Heart right ventricle (tissue), 16 donors: ENCODE data around the gene MAST1. TPM values are rescaled to one million over a fixed set of nuclear protein-coding genes. Genes with fewer than 3 reads are reported as not detected.
A peak's percentile ranks its signal among the peaks of the same experiment; 100 is the strongest.

Experiments
- ATAC-seq, 8 donors: fragments of 200-7000 bp; cut with Tn5 transposase; one replicate each; pipeline ENCODE4 v1.9.1; 2020; ENCODE audit warnings: mild to moderate bottlenecking in 8 of 8, moderate library complexity in 8 of 8, moderate number of reproducible peaks in 1 of 8
- DNase-seq, 2 donors: peaks; one replicate each; pipeline ENCODE4 v3.0.0-alpha.2; 2020
- H3K27ac ChIP-seq, 10 donors: fragments of 200-600 bp; sonication (generic) in 2 of 10; one replicate each; pipeline versions ENCODE4 v1.5.0 to v1.8.0; 2020 to 2022; ENCODE audit warnings: mild to moderate bottlenecking in 3 of 10
- H3K27me3 ChIP-seq, 7 donors: fragments of 200-600 bp; one replicate each; pipeline ENCODE4 v1.8.0; 2021 to 2022; ENCODE audit warnings: mild to moderate bottlenecking in 2 of 7
- H3K36me3 ChIP-seq, 9 donors: fragments of 200-600 bp; sonication (generic) in 1 of 9; one replicate each; pipeline versions ENCODE4 v1.5.0 to v1.8.0; 2020 to 2022; ENCODE audit warnings: mild to moderate bottlenecking in 2 of 9
- H3K4me1 ChIP-seq, 9 donors: fragments of 200-600 bp; sonication (generic) in 1 of 9; one replicate each; pipeline versions ENCODE4 v1.5.0 to v1.8.0; 2020 to 2022; ENCODE audit warnings: mild to moderate bottlenecking in 4 of 9
- H3K4me3 ChIP-seq, 10 donors: fragments of 200-600 bp; sonication (generic) in 2 of 10; one replicate each; pipeline versions ENCODE4 v1.5.0 to v1.8.0; 2020 to 2022; ENCODE audit warnings: mild to moderate bottlenecking in 7 of 10, moderate library complexity in 2 of 10
- H3K9me3 ChIP-seq, 11 donors: fragments of 200-600 bp in 10 of 11; sonication (generic) in 2 of 11; one replicate each; pipeline versions ENCODE4 v1.5.0 to v1.8.0; 2013 to 2022; ENCODE audit warnings: mild to moderate bottlenecking in 2 of 11, control low read depth in 1 of 11, moderate library complexity in 1 of 11
- WGBS, 2 donors: extraction: QIAGEN DNeasy Blood & Tissue Kit; methylation state at CpG; one replicate each; pipeline ENCODE4 v1.1.7; 2013; ENCODE audit warnings: inconsistent platforms in 1 of 2; 5-methylcytosine and 5-hydroxymethylcytosine counted together
- intact Hi-C, 10 donors: fragments of 100-400 bp; cut with DNase I; formaldehyde crosslinking; loops; one replicate each; pipeline versions ENCODE4 v1.11.1 to v1.14.2; 2022
- polyA plus RNA-seq, 2 donors: library from polyadenylated mRNA; stranded (reverse); fragments of 200-250 nt; gene quantifications; one replicate each; pipeline ENCODE4 v1.2.3, GENCODE V29; 2013
- total RNA-seq, 10 donors: library from RNA; stranded (reverse); fragmentation: NEBNext Ultra II Directional in 3 of 10; extraction: Animal tissue kit (Norgen Biotek cat#: 25700) in 3 of 10; gene quantifications; one replicate each; pipeline versions ENCODE4 v1.2.1 to v1.2.4, GENCODE V29; 2021 to 2023
- TF ChIP-seq, protein P1 (sequence below), 9 donors: fragments of 200-600 bp; sonication (generic) in 2 of 9; IDR thresholded peaks; one replicate each; pipeline versions ENCODE4 v1.5.0 to v1.8.0; 2021 to 2022; ENCODE audit warnings: antibody characterized with exemption in 9 of 9, mild to moderate bottlenecking in 5 of 9, moderate library complexity in 1 of 9
- donor health status: Arrhythmogenic right ventricular cardiomyopathy.
- donor health status: ischemic (EF 13 %, LVEDD 7.1; RV severe dilation, severe dysfunction).
- donor health status: healthy with polysubstance abuse.
- donor health status: DM: no; HTN: yes; CAD: no.
- donor health status: DM: no; HTN: no; CAD: no.
- donor health status: ischemic (EF 25% LVEDD 6.9; RV normal size, moderate dysfunction).
- donor health status: ischemic (EF 25% LVEDD 5.7; RV mildly dilated, moderate dysfunction).
- donor health status: healthy.
- donor health status: DM: yes; HTN: yes; CAD: no.
- donor health status: Ischemic cardiomyopathy.
- donor health status: ischemic (EF 35%, LVEDD 5.7; RV mildly dilated, moderate dysfunction).
- donor health status: nonischemic (EF 11% LVEDD 7.7; RV severe dilation, severe dysfunction).
- donor health status: DM: yes; HTN: yes; CAD: no.
- donor health status: PGD.
- donor health status: ischemic (EF 29% LVEDD 5.4; RV normal size, mild dysfunction).
- donor health status: nonischemic (EF 23%, LVEDD 6.1; RV moderate dilation, normal function).

Gene MAST1
- total and polyA plus RNA-seq, 12 donors: 0.07 to 0.88 (median 0.31) TPM; not detected in 2

DNA sequence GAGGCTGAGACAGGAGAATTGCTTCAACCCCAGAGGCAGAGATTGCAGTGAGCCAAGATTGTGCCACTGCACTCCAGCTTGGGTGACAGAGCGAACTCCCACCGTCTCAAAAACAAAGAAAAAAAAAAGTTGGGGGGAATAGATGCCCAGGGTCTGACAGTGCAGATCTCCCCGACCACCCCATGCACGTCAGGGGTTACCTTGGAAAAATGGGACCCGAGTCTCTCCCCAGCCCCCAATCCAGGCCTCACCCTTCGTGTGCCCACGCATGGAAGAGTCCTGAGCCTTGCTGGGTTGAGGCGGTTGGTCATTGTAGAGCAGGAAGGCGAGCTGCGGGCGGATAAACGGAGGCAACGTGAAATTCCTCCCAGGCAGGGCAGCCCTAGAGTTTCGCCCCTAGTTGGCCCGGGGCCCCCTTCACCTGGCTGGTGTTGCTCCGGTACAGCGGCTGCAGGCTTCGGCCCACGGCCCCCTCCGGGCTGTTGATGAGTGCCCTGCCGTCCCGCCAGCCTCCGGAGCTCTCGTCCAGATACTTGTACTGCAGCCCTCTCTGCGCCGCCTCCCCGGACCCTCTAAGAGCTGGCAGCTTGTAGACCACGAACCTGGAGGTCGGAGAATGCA, 42.3 kb downstream of the MAST1 start:
- WGBS, 2 donors: 15 to 20% methylated on average over 29 of the region's 29 CpGs
- intact Hi-C loops: loop anchor here in 2 of 10 donors (10.0 kb wide), 1 partner anchor 84 kb away; the partner anchor contains the start of gene DAND5 (in 2 of the 2)
- peak in 1 of 2 donors; percentile 42 for DNase-seq

DNA sequence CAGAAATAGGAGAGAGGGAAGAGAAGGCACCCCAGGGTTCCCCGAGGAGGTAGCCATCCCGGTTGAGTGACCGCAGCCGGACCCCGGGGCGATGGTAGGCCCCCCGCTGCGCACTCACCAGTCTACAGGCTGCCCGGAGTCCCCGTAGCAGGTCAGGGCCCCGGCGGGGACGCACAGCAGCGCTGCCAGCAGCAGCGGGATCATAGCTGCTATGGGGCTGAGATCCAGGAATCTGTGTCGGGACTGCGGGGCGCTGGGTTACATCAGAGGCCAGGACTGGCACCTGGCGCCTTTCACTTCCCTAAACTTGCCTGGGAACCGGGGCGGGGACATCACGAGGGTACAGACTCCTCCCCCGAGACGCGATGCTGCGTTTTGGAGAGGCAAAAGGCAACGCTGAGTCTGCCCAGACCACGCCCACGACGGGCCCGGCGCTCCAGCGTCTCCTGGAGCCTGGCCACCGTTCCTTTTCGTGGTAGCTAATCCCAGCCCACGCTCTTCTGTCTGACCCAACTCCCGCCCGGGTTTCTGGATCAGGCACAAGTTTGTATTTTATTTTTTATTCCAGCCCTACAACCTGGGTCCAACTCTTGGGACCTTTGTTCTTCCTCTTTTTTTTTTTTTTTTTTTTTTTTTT, 43.0 kb downstream of the MAST1 start, which contains the start of gene DNASE2:
TSS of gene DNASE2 (minus strand) at position 278 of the 637 bp plus-strand sequence. CDS start at position 204, 74 bp downstream.
- peak; percentile 95 to 96 for DNase-seq
- Histone ChIP-seq H3K9me3 (peaks cover 0 to 15% (median 0%) of the 10 kb centered on the region in 11 donors), H3K36me3 (peaks cover 0 to 29% (median 17%) of the 10 kb centered on the region in 9 donors), H3K27ac (peak within 1 kb of the TSS; percentile 67 to 93 (median 86)), H3K4me3 (peak within 1 kb of the TSS; percentile 62 to 85 (median 74)), H3K27me3 (peaks cover 0 to 36% (median 27%) of the 10 kb centered on the region in 7 donors), H3K4me1 (peaks cover 10 to 55% (median 24%) of the 10 kb centered on the region in 9 donors)
- intact Hi-C loops: loop anchor here in 2 of 10 donors (10.0 kb wide), 1 partner anchor 84 kb away; the partner anchor contains the start of gene DAND5 (in 2 of the 2)
- TF ChIP-seq, protein P1, sequence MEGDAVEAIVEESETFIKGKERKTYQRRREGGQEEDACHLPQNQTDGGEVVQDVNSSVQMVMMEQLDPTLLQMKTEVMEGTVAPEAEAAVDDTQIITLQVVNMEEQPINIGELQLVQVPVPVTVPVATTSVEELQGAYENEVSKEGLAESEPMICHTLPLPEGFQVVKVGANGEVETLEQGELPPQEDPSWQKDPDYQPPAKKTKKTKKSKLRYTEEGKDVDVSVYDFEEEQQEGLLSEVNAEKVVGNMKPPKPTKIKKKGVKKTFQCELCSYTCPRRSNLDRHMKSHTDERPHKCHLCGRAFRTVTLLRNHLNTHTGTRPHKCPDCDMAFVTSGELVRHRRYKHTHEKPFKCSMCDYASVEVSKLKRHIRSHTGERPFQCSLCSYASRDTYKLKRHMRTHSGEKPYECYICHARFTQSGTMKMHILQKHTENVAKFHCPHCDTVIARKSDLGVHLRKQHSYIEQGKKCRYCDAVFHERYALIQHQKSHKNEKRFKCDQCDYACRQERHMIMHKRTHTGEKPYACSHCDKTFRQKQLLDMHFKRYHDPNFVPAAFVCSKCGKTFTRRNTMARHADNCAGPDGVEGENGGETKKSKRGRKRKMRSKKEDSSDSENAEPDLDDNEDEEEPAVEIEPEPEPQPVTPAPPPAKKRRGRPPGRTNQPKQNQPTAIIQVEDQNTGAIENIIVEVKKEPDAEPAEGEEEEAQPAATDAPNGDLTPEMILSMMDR (IDR thresholded peaks at IDR 0.05): no peak
- 0 to 1% methylated on average over 38 of the region's 38 CpGs for WGBS, 2 donors
- peak; percentile 92 to 97 (median 96) for ATAC-seq

More for the DNA sequence above, 42.3 kb downstream of the MAST1 start:
- H3K36me3 ChIP-seq: peaks cover 0 to 35% (median 21%) of the 10 kb centered on the region in 9 donors
- peaks cover 7 to 50% (median 20%) of the 10 kb centered on the region in 9 donors for H3K4me1 ChIP-seq
- peak overlapping the region; percentile 67 to 93 (median 86) for H3K27ac ChIP-seq
- peaks cover 0 to 29% (median 24%) of the 10 kb centered on the region in 7 donors for H3K27me3 ChIP-seq
- TF ChIP-seq, protein P1 (IDR thresholded peaks at IDR 0.05): no peak
- peak overlapping the region; percentile 62 to 85 (median 74) for H3K4me3 ChIP-seq
- peak; percentile 9 to 51 (median 38) for ATAC-seq
- peaks cover 0 to 15% (median 0%) of the 10 kb centered on the region in 11 donors for H3K9me3 ChIP-seq

DNA sequence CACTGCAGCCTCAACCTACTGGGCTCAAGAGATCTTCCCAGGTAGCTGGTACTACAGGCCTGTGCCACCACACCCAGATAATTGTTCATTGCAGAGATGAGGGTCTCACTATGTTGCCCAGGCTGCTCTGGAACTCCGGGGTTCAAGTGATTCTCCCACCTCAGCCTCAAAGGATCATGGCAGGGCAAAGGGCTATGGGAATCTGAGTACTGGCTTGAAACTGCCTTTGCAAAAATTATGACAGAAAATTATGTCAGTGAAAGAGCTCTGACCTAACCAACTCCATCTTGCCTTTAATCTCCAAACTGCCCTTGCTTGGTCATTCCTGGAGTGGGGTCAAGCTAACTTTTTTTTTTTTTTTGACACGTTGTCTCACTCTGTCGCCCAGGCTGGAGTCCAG, 44.3 kb downstream of the MAST1 start:
- Histone ChIP-seq H3K36me3 (peaks cover 0 to 16% (median 11%) of the 10 kb centered on the region in 9 donors), H3K27ac (peak overlapping the region in 1 of 10 donors; percentile 90), H3K27me3 (peaks cover 0 to 45% (median 27%) of the 10 kb centered on the region in 7 donors), H3K4me1 (peaks cover 10 to 55% (median 24%) of the 10 kb centered on the region in 9 donors), H3K9me3 (peaks cover 0 to 15% (median 0%) of the 10 kb centered on the region in 11 donors), H3K4me3 (no peak overlapping the region)
- TF ChIP-seq, protein P1 (IDR thresholded peaks at IDR 0.05): no peak
- DNase-seq (no peak), ATAC-seq (no peak)
- WGBS, 2 donors: 85 to 89% methylated on average over 3 of the region's 3 CpGs
- intact Hi-C loops: loop anchor here in 2 of 10 donors (10.0 kb wide), 1 partner anchor 82 kb away; the partner anchor contains the start of gene DAND5 (in 2 of the 2)

DNA sequence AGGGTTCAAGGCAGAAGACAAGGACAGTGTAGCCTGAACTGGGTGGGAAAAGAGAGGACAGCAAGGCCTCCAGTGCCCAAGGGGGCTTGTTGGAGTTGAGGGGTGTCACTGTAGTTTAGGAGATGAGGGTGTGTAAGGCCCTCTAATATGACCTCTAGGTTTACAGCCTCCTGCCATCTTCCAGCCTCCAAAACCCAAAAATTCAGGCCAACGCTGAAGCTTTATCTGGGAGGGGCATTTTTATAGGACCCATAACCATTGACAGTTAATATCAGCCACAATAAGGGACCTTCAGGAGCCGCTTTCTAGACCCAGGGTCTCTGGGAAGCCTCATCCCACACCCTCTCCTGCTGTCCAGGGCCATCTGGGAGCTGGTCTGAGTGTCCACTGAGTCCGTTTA, 45.9 kb downstream of the MAST1 start:
- no peak for DNase-seq
- TF ChIP-seq, protein P1 (IDR thresholded peaks at IDR 0.05): no peak
- intact Hi-C loops: loop anchor here in 3 of 10 donors (2.0 to 10.0 kb wide), 2 partner anchors 81 kb away; partner anchors contain the start of gene DAND5 (in 2 of the 3)
- peak overlapping the region in 1 of 10 donors; percentile 90 for H3K27ac ChIP-seq
- H3K36me3 ChIP-seq: peaks cover 0 to 3% (median 0%) of the 10 kb centered on the region in 9 donors
- no peak for ATAC-seq
- H3K9me3 ChIP-seq: peaks cover 0 to 15% (median 0%) of the 10 kb centered on the region in 11 donors
- no peak overlapping the region for H3K4me3 ChIP-seq
- WGBS, 2 donors: 91 to 95% methylated on average over 3 of the region's 3 CpGs
- H3K4me1 ChIP-seq: peaks cover 10 to 55% (median 24%) of the 10 kb centered on the region in 9 donors
- H3K27me3 ChIP-seq: peaks cover 0 to 45% (median 27%) of the 10 kb centered on the region in 7 donors
